HG02623 (cell line): ENCODE results near the gene IKBKG.
"Not testable (repeated sequence)": the region's sequence is repeated elsewhere in the genome, so short reads cannot be mapped to it uniquely, and the experiment has no call there.

Experiments
- ATAC-seq: cut with Tn5 transposase; IDR thresholded peaks from one replicate; pipeline ENCODE4 v1.9.1; 2021; ENCODE audit warnings: moderate library complexity; ENCODE audit not compliant: unreplicated experiment

Gene IKBKG

GRCh38 chrX:154602226-154602625 is 54.8 kb downstream of the IKBKG start:
- no peak for ATAC-seq

GRCh38 chrX:154602766-154603437 is 55.5 kb downstream of the IKBKG start:
- no peak for ATAC-seq

GRCh38 chrX:154603438-154604430 is 56.3 kb downstream of the IKBKG start:
- ATAC-seq: no peak

- no peak for ATAC-seq
These were observed 58.1 kb downstream of the IKBKG start for GRCh38 chrX:154605566-154605965.

GRCh38 chrX:154607370-154607769 is 60.0 kb downstream of the IKBKG start:
- ATAC-seq: no peak

- ATAC-seq: not testable (repeated sequence)
These were observed 60.6 kb downstream of the IKBKG start for GRCh38 chrX:154607976-154608375.

- not testable (repeated sequence) for ATAC-seq
These were observed 61.4 kb downstream of the IKBKG start for GRCh38 chrX:154608823-154609222.

GRCh38 chrX:154611146-154611545 is 63.7 kb downstream of the IKBKG start:
- ATAC-seq: not testable (repeated sequence)

GRCh38 chrX:154613586-154613985 is 66.2 kb downstream of the IKBKG start:
- ATAC-seq: not testable (repeated sequence)
